ENCODE measurements around the gene CNNM4.

CNNM4 gene

GRCh38 chr2:96759548-96759947 is 1.2 kb upstream of the CNNM4 start:
- DNase-seq, result no peak

GRCh38 chr2:96760986-96761832 is 507 bp downstream of the CNNM4 start:
- peak in 1 of 2 experiments; percentile 47 for DNase-seq

GRCh38 chr2:96762529-96763311 is 2.0 kb downstream of the CNNM4 start:
- no peak for DNase-seq

GRCh38 chr2:96763511-96764252 is 3.0 kb downstream of the CNNM4 start:
- DNase-seq, result no peak

GRCh38 chr2:96764253-96764637 is 3.5 kb downstream of the CNNM4 start:
- DNase-seq, result no peak

- DNase-seq, result no peak
Observed at GRCh38 chr2:96767135-96767871, 6.6 kb downstream of the CNNM4 start.

- DNase-seq, result no peak
Observed at GRCh38 chr2:96768083-96768561, 7.4 kb downstream of the CNNM4 start.

- no peak for DNase-seq
Observed at GRCh38 chr2:96769814-96770213, 9.1 kb downstream of the CNNM4 start.

- no peak for DNase-seq
Observed at GRCh38 chr2:96770442-96771202, 9.9 kb downstream of the CNNM4 start.

- no peak for DNase-seq
Observed at GRCh38 chr2:96771796-96772618, 11.3 kb downstream of the CNNM4 start.

- no peak for DNase-seq
Observed at GRCh38 chr2:96772903-96773671, 12.4 kb downstream of the CNNM4 start.

GRCh38 chr2:96773922-96774321 is 13.2 kb downstream of the CNNM4 start:
- no peak for DNase-seq

GRCh38 chr2:96775160-96775559 is 14.5 kb downstream of the CNNM4 start:
- no peak for DNase-seq

- no peak for DNase-seq
Observed at GRCh38 chr2:96783388-96783787, 22.7 kb downstream of the CNNM4 start.

- no peak for DNase-seq
Observed at GRCh38 chr2:96787411-96787810, 26.7 kb downstream of the CNNM4 start.

- no peak for DNase-seq
Observed at GRCh38 chr2:96788442-96789244, 27.9 kb downstream of the CNNM4 start.

GRCh38 chr2:96789245-96789617 is 28.5 kb downstream of the CNNM4 start:
- no peak for DNase-seq

GRCh38 chr2:96792772-96793749 is 32.4 kb downstream of the CNNM4 start:
- no peak for DNase-seq
